Esophagus muscularis mucosa (tissue), 4 donors: ENCODE data around the gene ATRNL1. TPM values are rescaled to one million over a fixed set of nuclear protein-coding genes. Genes with fewer than 3 reads are reported as not detected.

Source experiments
- DNase-seq: peaks from one replicate; pipeline ENCODE4 v3.0.0-alpha.2; 2017; ENCODE audit errors: extremely low spot score
- H3K27ac ChIP-seq, 4 donors: fragments of 200-600 bp; sonication (generic); replicated peaks in 1 of 4; 1 replicate in 3 of 4; 2 replicates in 1 of 4; pipeline ENCODE4 v1.5.1; 2016 to 2019; ENCODE audit warnings: mild to moderate bottlenecking in 1 of 4
- H3K27me3 ChIP-seq, 4 donors: fragments of 200-600 bp; sonication (generic); one replicate each; pipeline versions ENCODE4 v1.5.1 to v1.6.0; 2016 to 2019
- H3K36me3 ChIP-seq, 4 donors: fragments of 200-600 bp; sonication (generic); one replicate each; pipeline ENCODE4 v1.5.1; 2016 to 2019
- H3K4me1 ChIP-seq, 4 donors: fragments of 200-600 bp; sonication (generic); one replicate each; pipeline ENCODE4 v1.5.1; 2016 to 2019
- H3K4me3 ChIP-seq, 4 donors: fragments of 200-600 bp; sonication (generic); 1 replicate in 2 of 4; 2 replicates in 2 of 4; pipeline ENCODE4 v1.5.1; 2016 to 2019; ENCODE audit warnings: mild to moderate bottlenecking in 4 of 4, moderate library complexity in 1 of 4
- H3K9me3 ChIP-seq, 4 donors: fragments of 200-600 bp; sonication (generic); 1 replicate in 3 of 4; 2 replicates in 1 of 4; pipeline ENCODE4 v1.5.1; 2016 to 2019
- EP300 ChIP-seq: sonication (generic); formaldehyde crosslinking; IDR thresholded peaks from one replicate; pipeline ENCODE4 v1.6.1; 2017; ENCODE audit warnings: antibody characterized with exemption
- POLR2A ChIP-seq: fragments of 450-650 bp; IDR thresholded peaks from one replicate; pipeline ENCODE4 v1.6.1; 2017; ENCODE audit warnings: antibody characterized with exemption, moderate library complexity, mild to moderate bottlenecking, low read depth
- POLR2AphosphoS5 ChIP-seq, 2 donors: sonication (generic); formaldehyde crosslinking; IDR thresholded peaks; one replicate each; pipeline ENCODE4 v1.6.1; 2017; ENCODE audit warnings: antibody characterized with exemption in 2 of 2
- WGBS: methylation state at CpG from one replicate; pipeline ENCODE4 v1.1.5; 2018; 5-methylcytosine and 5-hydroxymethylcytosine counted together
- intact Hi-C: fragments of 100-400 bp; cut with DNase I; formaldehyde crosslinking; loops from one replicate; pipeline ENCODE4 v1.15.1; 2023
- total RNA-seq, 4 donors: library from RNA; depleted of rRNA; stranded (reverse); fragments of >200 nt; gene quantifications; one replicate each; pipeline versions ENCODE4 v1.1.0 to v1.2.1, GENCODE V29; 2016
- TF ChIP-seq, protein P1 (sequence below), 3 experiments: fragments of 200-600 bp in 2 of 3; fragments of 450-650 bp in 1 of 3; sonication (generic) in 2 of 3; IDR thresholded peaks; one replicate each; pipeline ENCODE4 v1.5.1; 2017 to 2019; ENCODE audit warnings: antibody characterized with exemption in 3 of 3, mild to moderate bottlenecking in 2 of 3, moderate library complexity in 1 of 3

The ATRNL1 gene
- total RNA-seq, 4 donors from 2014 or later = 5.0 to 18.0 (median 11.3) TPM

DNA sequence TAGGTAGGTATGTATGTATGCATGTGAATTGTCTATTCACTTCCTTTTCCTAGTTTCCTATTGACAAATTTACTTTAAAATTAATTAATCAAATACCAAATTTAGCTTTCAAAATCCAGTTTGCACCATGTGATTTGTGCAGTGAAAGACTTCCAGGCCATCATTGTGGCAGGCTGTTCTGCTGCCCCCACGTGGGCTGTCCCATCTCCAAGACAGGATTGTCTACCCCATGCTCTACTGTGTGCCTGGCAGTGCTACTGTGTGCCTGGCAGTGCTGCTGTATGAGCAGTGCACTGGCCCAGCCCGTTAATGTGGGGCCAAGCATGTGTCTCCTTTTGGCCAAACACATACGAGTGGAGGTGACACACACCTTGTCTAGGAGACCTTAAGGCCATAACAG is 805.1 kb downstream of the ATRNL1 start:
- Histone ChIP-seq H3K4me3 (no peak overlapping the region), H3K4me1 (no peaks in the 10 kb centered on the region), H3K27ac (no peak overlapping the region), H3K27me3 (no peaks in the 10 kb centered on the region), H3K36me3 (no peaks in the 10 kb centered on the region), H3K9me3 (no peaks in the 10 kb centered on the region)
- intact Hi-C loops = no loop called here
- WGBS = 87% methylated on average over 3 of the region's 3 CpGs
- no peak for DNase-seq
- no peak for TF ChIP-seq EP300
- TF ChIP-seq POLR2AphosphoS5 (IDR thresholded peaks at IDR 0.05) = no peak
- no peak for TF ChIP-seq POLR2A
- TF ChIP-seq, protein P1, sequence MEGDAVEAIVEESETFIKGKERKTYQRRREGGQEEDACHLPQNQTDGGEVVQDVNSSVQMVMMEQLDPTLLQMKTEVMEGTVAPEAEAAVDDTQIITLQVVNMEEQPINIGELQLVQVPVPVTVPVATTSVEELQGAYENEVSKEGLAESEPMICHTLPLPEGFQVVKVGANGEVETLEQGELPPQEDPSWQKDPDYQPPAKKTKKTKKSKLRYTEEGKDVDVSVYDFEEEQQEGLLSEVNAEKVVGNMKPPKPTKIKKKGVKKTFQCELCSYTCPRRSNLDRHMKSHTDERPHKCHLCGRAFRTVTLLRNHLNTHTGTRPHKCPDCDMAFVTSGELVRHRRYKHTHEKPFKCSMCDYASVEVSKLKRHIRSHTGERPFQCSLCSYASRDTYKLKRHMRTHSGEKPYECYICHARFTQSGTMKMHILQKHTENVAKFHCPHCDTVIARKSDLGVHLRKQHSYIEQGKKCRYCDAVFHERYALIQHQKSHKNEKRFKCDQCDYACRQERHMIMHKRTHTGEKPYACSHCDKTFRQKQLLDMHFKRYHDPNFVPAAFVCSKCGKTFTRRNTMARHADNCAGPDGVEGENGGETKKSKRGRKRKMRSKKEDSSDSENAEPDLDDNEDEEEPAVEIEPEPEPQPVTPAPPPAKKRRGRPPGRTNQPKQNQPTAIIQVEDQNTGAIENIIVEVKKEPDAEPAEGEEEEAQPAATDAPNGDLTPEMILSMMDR (IDR thresholded peaks at IDR 0.05) = no peak

DNA sequence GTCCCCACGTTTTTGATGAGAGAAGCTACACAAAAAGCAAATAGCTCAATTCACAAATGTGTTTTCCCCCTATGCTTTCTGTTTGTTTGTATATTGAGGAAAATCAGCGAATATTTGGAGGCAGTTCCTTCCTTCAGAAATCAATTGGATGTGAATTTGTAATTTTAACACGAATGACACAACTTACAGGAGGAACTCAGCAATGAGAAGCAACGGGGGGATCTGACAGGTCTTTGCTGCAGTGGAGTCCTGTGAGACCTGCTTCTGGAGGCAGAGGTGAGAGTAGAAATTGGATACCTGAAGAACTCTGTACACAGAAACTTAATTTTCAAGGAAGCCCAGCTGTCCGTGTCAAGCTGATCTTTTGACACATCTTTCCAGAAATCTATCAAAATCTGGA is 809.4 kb downstream of the ATRNL1 start:
- no peaks in the 10 kb centered on the region for H3K9me3 ChIP-seq
- H3K36me3 ChIP-seq = no peaks in the 10 kb centered on the region
- TF ChIP-seq, protein P1 (IDR thresholded peaks at IDR 0.05) = no peak
- TF ChIP-seq EP300 (no peak), POLR2A (no peak), POLR2AphosphoS5 (IDR thresholded peaks at IDR 0.05) (no peak)
- no peaks in the 10 kb centered on the region for H3K27me3 ChIP-seq
- no peak overlapping the region for H3K4me3 ChIP-seq
- intact Hi-C loops = no loop called here
- no peaks in the 10 kb centered on the region for H3K4me1 ChIP-seq
- no peak overlapping the region for H3K27ac ChIP-seq
- 71% methylated on average over 5 of the region's 5 CpGs for WGBS
- no peak for DNase-seq

DNA sequence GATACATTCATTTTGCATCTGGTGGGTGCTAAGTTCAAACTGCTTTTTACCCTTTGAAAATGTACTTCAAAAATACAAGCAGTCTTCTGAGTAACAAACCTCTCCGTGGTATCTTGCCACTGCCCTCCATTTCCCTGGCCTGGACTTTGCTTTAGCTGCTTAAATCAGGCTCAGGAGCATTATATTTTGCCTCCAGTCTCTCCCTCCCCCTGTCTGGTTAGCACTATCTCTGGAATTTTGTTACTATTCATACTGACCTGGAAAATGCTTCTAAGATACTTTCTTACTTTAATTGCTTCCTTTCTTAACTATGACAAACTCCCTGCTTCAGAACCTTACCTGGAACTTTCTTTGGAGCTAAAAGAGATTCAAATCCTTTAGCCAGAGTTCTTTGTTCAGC is 810.0 kb downstream of the ATRNL1 start:
- Histone ChIP-seq H3K9me3 (no peaks in the 10 kb centered on the region), H3K4me3 (no peak overlapping the region), H3K36me3 (no peaks in the 10 kb centered on the region), H3K4me1 (no peaks in the 10 kb centered on the region), H3K27me3 (no peaks in the 10 kb centered on the region), H3K27ac (no peak overlapping the region)
- DNase-seq = no peak
- intact Hi-C loops = no loop called here
- TF ChIP-seq, protein P1 (IDR thresholded peaks at IDR 0.05) = no peak
- TF ChIP-seq POLR2AphosphoS5 (IDR thresholded peaks at IDR 0.05) = no peak
- no peak for TF ChIP-seq EP300
- no peak for TF ChIP-seq POLR2A
- 64% methylated on average over 1 of the region's 1 CpG for WGBS

DNA sequence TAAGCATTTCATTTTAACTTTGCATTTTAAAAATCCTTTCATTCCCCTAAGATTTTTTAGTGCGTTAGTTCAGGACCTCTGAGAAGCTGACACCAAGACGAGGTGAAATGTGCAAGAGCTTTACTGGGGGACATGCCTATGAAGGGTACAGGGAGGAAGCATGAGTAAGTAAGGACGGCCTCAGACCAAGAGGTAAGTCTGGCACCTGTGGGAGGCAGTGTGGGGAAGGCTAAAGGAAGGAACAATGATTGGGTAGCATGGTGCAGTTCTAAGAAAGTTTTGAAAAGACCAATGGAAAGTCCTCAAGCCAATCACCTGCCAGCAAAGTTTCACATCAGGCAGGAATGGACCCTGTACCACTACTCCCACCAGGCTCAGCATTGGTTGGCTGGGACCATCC is 810.7 kb downstream of the ATRNL1 start:
- Histone ChIP-seq H3K9me3 (no peaks in the 10 kb centered on the region), H3K27me3 (no peaks in the 10 kb centered on the region), H3K4me3 (no peak overlapping the region), H3K4me1 (no peaks in the 10 kb centered on the region), H3K27ac (no peak overlapping the region), H3K36me3 (no peaks in the 10 kb centered on the region)
- 96% methylated on average over 3 of the region's 3 CpGs for WGBS
- TF ChIP-seq POLR2A (no peak), POLR2AphosphoS5 (IDR thresholded peaks at IDR 0.05) (no peak), EP300 (no peak)
- TF ChIP-seq, protein P1 (IDR thresholded peaks at IDR 0.05) = no peak
- intact Hi-C loops = no loop called here
- DNase-seq = no peak

DNA sequence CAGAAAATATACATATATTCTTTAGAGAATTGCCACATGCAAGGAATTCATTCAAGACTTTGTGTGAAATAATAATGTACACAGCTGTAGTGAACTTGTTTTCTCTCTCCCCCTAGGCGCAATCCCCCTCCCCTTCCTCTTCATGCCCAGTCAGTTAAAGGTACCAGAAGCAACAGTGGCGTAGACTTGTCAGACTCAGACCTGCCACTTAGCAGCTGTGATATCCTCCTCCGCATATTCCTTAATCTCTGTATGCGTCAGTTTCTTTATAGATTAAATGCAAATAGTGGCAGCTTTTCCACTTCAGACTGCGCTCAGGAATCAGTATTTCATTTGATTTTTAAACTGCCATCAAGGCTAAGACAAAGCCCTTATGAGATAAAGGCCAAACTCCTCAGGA is 815.9 kb downstream of the ATRNL1 start:
- no peaks in the 10 kb centered on the region for H3K36me3 ChIP-seq
- intact Hi-C loops = no loop called here
- TF ChIP-seq, protein P1 (IDR thresholded peaks at IDR 0.05) = no peak
- TF ChIP-seq POLR2A = no peak
- no peak for TF ChIP-seq POLR2AphosphoS5 (IDR thresholded peaks at IDR 0.05)
- no peak for TF ChIP-seq EP300
- WGBS = 95% methylated on average over 5 of the region's 5 CpGs
- no peaks in the 10 kb centered on the region for H3K27me3 ChIP-seq
- H3K9me3 ChIP-seq = no peaks in the 10 kb centered on the region
- no peak overlapping the region for H3K4me3 ChIP-seq
- H3K27ac ChIP-seq = no peak overlapping the region
- H3K4me1 ChIP-seq = no peaks in the 10 kb centered on the region
- DNase-seq = no peak
